SK-N-SH treated with all-trans-retinoic acid at 6 μM for 48 hours (cell line): Measurements from ENCODE around the gene KCNG3.

ENCODE experiments used
- ATAC-seq: fragments of 200-7000 bp; cut with Tn5 transposase; 3 replicates; pipeline ENCODE4 v1.9.1; 2020; ENCODE audit warnings: mild to moderate bottlenecking, moderate library complexity
- ARNTL ChIP-seq: fragments of 450-650 bp; formaldehyde crosslinking; IDR thresholded peaks from 2 replicates; pipeline ENCODE4 v1.5.0; 2020; ENCODE audit warnings: low read depth, mild to moderate bottlenecking, moderate library complexity, borderline replicate concordance
- CSDC2 ChIP-seq: fragments of 250-450 bp; sonication (Bioruptor Pico); IDR thresholded peaks from 2 replicates; pipeline ENCODE4 v1.5.0; 2020; ENCODE audit warnings: mild to moderate bottlenecking, moderate library complexity
- ESRRG ChIP-seq: fragments of 250-450 bp; sonication (Bioruptor Pico); IDR thresholded peaks from 2 replicates; pipeline ENCODE4 v1.6.1; 2021; ENCODE audit warnings: mild to moderate bottlenecking
- GLIS3 ChIP-seq: fragments of 250-450 bp; sonication (Bioruptor Pico); IDR thresholded peaks from 2 replicates; pipeline ENCODE4 v1.5.0; 2020; ENCODE audit warnings: mild to moderate bottlenecking, moderate library complexity
- ISL1 ChIP-seq: fragments of 250-450 bp; sonication (Bioruptor Pico); IDR thresholded peaks from 2 replicates; pipeline ENCODE4 v2.1.2; 2022; ENCODE audit warnings: mild to moderate bottlenecking, moderate library complexity
- OSR1 ChIP-seq: fragments of 250-450 bp; sonication (Bioruptor Pico); IDR thresholded peaks from 2 replicates; pipeline ENCODE4 v1.8.0; 2022; ENCODE audit warnings: moderate library complexity, mild to moderate bottlenecking, inconsistent platforms
- PPARA ChIP-seq: fragments of 250-450 bp; sonication (Bioruptor Pico); IDR thresholded peaks from 2 replicates; pipeline ENCODE4 v1.5.0; 2020; ENCODE audit warnings: mild to moderate bottlenecking, borderline replicate concordance
- RARB ChIP-seq: fragments of 250-450 bp; sonication (Bioruptor Pico); IDR thresholded peaks from 2 replicates; pipeline ENCODE4 v1.8.0; 2021; ENCODE audit warnings: mild to moderate bottlenecking, moderate library complexity
- SNAI2 ChIP-seq: fragments of 250-450 bp; sonication (Bioruptor Pico); IDR thresholded peaks from 2 replicates; pipeline ENCODE4 v1.5.0; 2020; ENCODE audit warnings: mild to moderate bottlenecking, moderate library complexity
- TCF4 ChIP-seq: fragments of 250-450 bp; sonication (Bioruptor Pico); IDR thresholded peaks from 2 replicates; pipeline ENCODE4 v1.8.0; 2021; ENCODE audit warnings: mild to moderate bottlenecking, moderate library complexity, borderline replicate concordance
- TOX ChIP-seq: fragments of 250-450 bp; sonication (Bioruptor Pico); IDR thresholded peaks from 2 replicates; pipeline ENCODE4 v1.8.0; 2021; ENCODE audit warnings: mild to moderate bottlenecking, moderate library complexity, borderline replicate concordance
- ZC3H10 ChIP-seq: fragments of 250-450 bp; sonication (Bioruptor Pico); IDR thresholded peaks from 2 replicates; pipeline ENCODE4 v1.5.1; 2021; ENCODE audit warnings: mild to moderate bottlenecking, moderate library complexity
- ZFP30 ChIP-seq: fragments of 450-650 bp; formaldehyde crosslinking; IDR thresholded peaks from 2 replicates; pipeline ENCODE4 v1.5.0; 2022; ENCODE audit warnings: mild to moderate bottlenecking, moderate library complexity
- ZNF565 ChIP-seq: fragments of 450-650 bp; formaldehyde crosslinking; conservative IDR thresholded peaks from 2 replicates; pipeline ENCODE4 v1.5.0; 2020; ENCODE audit warnings: low read depth, mild to moderate bottlenecking, moderate library complexity
- ZNF70 ChIP-seq: fragments of 450-650 bp; formaldehyde crosslinking; IDR thresholded peaks from 2 replicates; pipeline ENCODE4 v1.5.0; 2020; ENCODE audit warnings: mild to moderate bottlenecking, moderate library complexity
- ZNF8 ChIP-seq: fragments of 450-650 bp; formaldehyde crosslinking; IDR thresholded peaks from 2 replicates; pipeline ENCODE4 v1.5.0; 2020; ENCODE audit warnings: mild to moderate bottlenecking, moderate library complexity
- TF ChIP-seq, protein P1 (sequence below): fragments of 250-450 bp; sonication (Bioruptor Pico); IDR thresholded peaks from 2 replicates; pipeline ENCODE4 v1.5.1; 2020; ENCODE audit warnings: low read depth, mild to moderate bottlenecking, moderate library complexity
- TF ChIP-seq, protein P2 (sequence below): fragments of 250-450 bp; sonication (Bioruptor Pico); IDR thresholded peaks from 2 replicates; pipeline ENCODE4 v1.5.1; 2021; ENCODE audit warnings: mild to moderate bottlenecking, moderate library complexity
- TF ChIP-seq, protein P3 (sequence below): fragments of 250-450 bp; sonication (Bioruptor Pico); IDR thresholded peaks from 2 replicates; pipeline ENCODE4 v1.5.0; 2020; ENCODE audit warnings: mild to moderate bottlenecking, moderate library complexity
- TF ChIP-seq, protein P4 (sequence below): fragments of 250-450 bp; sonication (Bioruptor Pico); IDR thresholded peaks from 2 replicates; pipeline ENCODE4 v1.8.0; 2020; ENCODE audit warnings: mild to moderate bottlenecking, moderate library complexity, borderline replicate concordance

KCNG3 gene

DNA sequence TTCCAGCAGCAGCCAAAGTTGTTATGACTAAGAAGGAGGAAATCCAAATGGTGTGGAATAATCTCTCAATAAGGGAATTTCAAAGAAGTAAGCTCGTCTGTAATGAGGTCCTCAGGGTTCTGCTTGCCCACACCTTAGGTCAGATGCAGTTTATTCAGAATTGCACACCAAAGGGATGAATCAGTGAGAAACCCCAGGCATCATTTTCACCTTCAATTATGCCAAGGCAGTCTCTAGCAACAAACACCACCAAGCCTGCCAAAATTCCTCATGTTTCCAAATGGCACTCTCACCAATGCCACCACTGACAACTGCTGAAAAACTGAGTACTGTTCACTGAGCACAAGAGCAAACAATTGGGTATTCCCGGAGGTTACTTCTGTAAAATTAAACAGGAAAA lies 43.6 kb downstream of the KCNG3 start (continued):
- TF ChIP-seq, protein P1, sequence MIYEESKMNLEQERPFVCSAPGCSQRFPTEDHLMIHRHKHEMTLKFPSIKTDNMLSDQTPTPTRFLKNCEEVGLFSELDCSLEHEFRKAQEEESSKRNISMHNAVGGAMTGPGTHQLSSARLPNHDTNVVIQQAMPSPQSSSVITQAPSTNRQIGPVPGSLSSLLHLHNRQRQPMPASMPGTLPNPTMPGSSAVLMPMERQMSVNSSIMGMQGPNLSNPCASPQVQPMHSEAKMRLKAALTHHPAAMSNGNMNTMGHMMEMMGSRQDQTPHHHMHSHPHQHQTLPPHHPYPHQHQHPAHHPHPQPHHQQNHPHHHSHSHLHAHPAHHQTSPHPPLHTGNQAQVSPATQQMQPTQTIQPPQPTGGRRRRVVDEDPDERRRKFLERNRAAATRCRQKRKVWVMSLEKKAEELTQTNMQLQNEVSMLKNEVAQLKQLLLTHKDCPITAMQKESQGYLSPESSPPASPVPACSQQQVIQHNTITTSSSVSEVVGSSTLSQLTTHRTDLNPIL (CRISPR knock-in tag) = no peak

DNA sequence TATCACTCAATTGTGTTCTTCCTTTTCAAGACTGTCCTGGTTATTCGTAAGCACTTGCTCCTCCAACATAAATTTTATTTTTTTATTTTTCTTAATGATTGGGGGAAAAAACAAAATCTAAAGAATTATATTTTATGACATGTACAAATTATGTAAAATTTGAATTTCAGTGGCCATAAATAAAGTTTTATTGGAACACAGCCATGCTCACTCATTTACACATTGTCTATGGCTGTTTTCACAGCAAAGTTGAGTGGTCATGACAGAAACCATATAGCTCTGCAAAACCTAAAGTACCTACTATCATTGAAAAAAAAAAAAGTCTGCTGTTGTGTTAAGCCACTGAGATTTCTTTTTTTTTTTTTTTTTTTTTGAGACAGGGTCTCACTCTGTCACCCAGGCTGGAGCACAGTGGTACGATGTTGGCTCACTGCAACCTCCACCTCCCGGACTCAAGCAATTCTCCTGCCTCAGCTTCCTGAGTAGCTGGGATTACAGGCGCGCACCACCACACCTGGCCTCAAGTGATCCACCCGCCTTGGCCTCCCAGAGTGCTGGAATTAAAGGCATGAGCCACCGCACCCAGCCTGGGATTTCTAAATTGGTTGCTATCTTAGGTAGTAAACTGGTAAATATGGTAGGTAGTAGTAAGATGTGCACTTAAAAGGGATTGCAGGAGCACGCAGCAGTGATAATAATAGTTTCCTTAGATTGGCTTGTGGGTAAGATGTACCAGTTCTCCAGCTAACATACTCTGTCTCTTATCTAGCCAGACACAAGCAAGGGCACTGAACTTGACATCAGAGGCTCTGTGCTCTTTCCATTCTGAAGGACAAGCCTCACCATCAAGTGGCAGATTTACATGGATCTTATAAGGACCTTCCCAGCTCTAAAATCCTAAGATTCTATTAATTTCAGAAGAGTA lies 44.4 kb downstream of the KCNG3 start:
- no peak for TF ChIP-seq TOX
- TF ChIP-seq CSDC2 = no peak
- TF ChIP-seq, protein P2, sequence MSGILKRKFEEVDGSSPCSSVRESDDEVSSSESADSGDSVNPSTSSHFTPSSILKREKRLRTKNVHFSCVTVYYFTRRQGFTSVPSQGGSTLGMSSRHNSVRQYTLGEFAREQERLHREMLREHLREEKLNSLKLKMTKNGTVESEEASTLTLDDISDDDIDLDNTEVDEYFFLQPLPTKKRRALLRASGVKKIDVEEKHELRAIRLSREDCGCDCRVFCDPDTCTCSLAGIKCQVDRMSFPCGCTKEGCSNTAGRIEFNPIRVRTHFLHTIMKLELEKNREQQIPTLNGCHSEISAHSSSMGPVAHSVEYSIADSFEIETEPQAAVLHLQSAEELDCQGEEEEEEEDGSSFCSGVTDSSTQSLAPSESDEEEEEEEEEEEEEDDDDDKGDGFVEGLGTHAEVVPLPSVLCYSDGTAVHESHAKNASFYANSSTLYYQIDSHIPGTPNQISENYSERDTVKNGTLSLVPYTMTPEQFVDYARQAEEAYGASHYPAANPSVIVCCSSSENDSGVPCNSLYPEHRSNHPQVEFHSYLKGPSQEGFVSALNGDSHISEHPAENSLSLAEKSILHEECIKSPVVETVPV (CRISPR knock-in tag) = no peak
- no peak for TF ChIP-seq ARNTL (CRISPR knock-in tag)
- no peak for TF ChIP-seq PPARA
- TF ChIP-seq RARB (CRISPR knock-in tag) = no peak
- no peak for TF ChIP-seq GLIS3 (CRISPR knock-in tag)
- no peak for TF ChIP-seq TCF4
- no peak for TF ChIP-seq ISL1 (CRISPR knock-in tag)
- TF ChIP-seq ZNF565 (CRISPR knock-in tag) = no peak
- no peak for TF ChIP-seq SNAI2 (CRISPR knock-in tag)
- TF ChIP-seq ESRRG (CRISPR knock-in tag) = no peak
- TF ChIP-seq ZC3H10 (CRISPR knock-in tag) = no peak
- TF ChIP-seq, protein P1 (CRISPR knock-in tag) = no peak
- no peak for ATAC-seq

DNA sequence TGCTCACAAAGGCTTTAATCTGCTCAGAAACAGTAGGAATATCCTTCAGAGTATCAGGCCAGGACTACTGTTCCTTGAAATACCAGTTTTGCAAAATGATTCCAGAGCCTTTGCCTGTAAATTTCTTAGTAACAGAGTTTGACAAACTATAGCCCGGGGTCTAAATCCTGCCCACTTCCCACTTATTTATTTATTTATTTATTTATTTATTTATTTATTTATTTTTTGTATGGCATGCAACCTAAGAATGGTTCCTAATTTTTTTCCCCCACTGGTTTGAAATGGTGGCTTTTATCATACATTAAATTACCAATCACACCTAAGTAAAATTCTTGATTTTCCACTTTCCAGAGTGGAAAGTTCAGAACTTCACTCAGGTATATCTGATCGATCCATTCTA lies 45.6 kb downstream of the KCNG3 start:
- no peak for ATAC-seq
- TF ChIP-seq ZNF70 (CRISPR knock-in tag) = no peak
- TF ChIP-seq PPARA = no peak
- no peak for TF ChIP-seq SNAI2 (CRISPR knock-in tag)
- no peak for TF ChIP-seq TOX
- no peak for TF ChIP-seq TCF4
- TF ChIP-seq, protein P3, sequence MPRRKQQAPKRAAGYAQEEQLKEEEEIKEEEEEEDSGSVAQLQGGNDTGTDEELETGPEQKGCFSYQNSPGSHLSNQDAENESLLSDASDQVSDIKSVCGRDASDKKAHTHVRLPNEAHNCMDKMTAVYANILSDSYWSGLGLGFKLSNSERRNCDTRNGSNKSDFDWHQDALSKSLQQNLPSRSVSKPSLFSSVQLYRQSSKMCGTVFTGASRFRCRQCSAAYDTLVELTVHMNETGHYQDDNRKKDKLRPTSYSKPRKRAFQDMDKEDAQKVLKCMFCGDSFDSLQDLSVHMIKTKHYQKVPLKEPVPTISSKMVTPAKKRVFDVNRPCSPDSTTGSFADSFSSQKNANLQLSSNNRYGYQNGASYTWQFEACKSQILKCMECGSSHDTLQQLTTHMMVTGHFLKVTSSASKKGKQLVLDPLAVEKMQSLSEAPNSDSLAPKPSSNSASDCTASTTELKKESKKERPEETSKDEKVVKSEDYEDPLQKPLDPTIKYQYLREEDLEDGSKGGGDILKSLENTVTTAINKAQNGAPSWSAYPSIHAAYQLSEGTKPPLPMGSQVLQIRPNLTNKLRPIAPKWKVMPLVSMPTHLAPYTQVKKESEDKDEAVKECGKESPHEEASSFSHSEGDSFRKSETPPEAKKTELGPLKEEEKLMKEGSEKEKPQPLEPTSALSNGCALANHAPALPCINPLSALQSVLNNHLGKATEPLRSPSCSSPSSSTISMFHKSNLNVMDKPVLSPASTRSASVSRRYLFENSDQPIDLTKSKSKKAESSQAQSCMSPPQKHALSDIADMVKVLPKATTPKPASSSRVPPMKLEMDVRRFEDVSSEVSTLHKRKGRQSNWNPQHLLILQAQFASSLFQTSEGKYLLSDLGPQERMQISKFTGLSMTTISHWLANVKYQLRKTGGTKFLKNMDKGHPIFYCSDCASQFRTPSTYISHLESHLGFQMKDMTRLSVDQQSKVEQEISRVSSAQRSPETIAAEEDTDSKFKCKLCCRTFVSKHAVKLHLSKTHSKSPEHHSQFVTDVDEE = no peak
- TF ChIP-seq, protein P4, sequence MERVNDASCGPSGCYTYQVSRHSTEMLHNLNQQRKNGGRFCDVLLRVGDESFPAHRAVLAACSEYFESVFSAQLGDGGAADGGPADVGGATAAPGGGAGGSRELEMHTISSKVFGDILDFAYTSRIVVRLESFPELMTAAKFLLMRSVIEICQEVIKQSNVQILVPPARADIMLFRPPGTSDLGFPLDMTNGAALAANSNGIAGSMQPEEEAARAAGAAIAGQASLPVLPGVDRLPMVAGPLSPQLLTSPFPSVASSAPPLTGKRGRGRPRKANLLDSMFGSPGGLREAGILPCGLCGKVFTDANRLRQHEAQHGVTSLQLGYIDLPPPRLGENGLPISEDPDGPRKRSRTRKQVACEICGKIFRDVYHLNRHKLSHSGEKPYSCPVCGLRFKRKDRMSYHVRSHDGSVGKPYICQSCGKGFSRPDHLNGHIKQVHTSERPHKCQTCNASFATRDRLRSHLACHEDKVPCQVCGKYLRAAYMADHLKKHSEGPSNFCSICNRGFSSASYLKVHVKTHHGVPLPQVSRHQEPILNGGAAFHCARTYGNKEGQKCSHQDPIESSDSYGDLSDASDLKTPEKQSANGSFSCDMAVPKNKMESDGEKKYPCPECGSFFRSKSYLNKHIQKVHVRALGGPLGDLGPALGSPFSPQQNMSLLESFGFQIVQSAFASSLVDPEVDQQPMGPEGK (CRISPR knock-in tag) = no peak
- TF ChIP-seq ZFP30 = no peak
- no peak for TF ChIP-seq ZC3H10 (CRISPR knock-in tag)
- TF ChIP-seq, protein P1 (CRISPR knock-in tag) = no peak
- TF ChIP-seq OSR1 (CRISPR knock-in tag) = no peak
- no peak for TF ChIP-seq CSDC2
- no peak for TF ChIP-seq RARB (CRISPR knock-in tag)
- TF ChIP-seq ZNF8 (CRISPR knock-in tag) = no peak
- TF ChIP-seq GLIS3 (CRISPR knock-in tag) = no peak
- no peak for TF ChIP-seq ARNTL (CRISPR knock-in tag)
